ENCODE data around the gene PARVA.

- TF ChIP-seq GATA2 (IDR thresholded peaks at IDR 0.05; ENCODE audit: low read depth, low read length) (no peak), GATA3 (IDR thresholded peaks at IDR 0.05; ENCODE audit: low read depth, low read length) (no peak)
Measured at GRCh38 chr11:12411806-12412727, 34.7 kb downstream of the PARVA start.
